ENCODE measurements around the gene NFKBIE.

The NFKBIE gene

GRCh38 chr6:44219815-44220784 lies 45.3 kb downstream of the NFKBIE start:
- Histone ChIP-seq H3K4me3 (ENCODE audit: low read length) (peak overlapping the region; percentile 25), H3K9ac (ENCODE audit: low read length) (peak overlapping the region; percentile 24), H3K27ac (ENCODE audit: low read length) (no peak overlapping the region), H3K4me1 (ENCODE audit: control insufficient read depth, low read depth, low read length) (peaks cover 52% of the 10 kb centered on the region), H3K9me3 (ENCODE audit: control insufficient read depth, low read depth, low read length) (no peaks in the 10 kb centered on the region), H3K36me3 (ENCODE audit: control insufficient read depth, low read depth, low read length) (no peaks in the 10 kb centered on the region), H3K27me3 (ENCODE audit: control insufficient read depth, insufficient read depth, low read length) (no peaks in the 10 kb centered on the region)

GRCh38 chr6:44219053-44219814 lies 46.1 kb downstream of the NFKBIE start:
- Histone ChIP-seq H3K27ac (ENCODE audit: low read length) (peak overlapping the region; percentile 91), H3K9me3 (ENCODE audit: control insufficient read depth, low read depth, low read length) (no peaks in the 10 kb centered on the region), H3K9ac (ENCODE audit: low read length) (peak overlapping the region; percentile 80), H3K27me3 (ENCODE audit: control insufficient read depth, insufficient read depth, low read length) (no peaks in the 10 kb centered on the region), H3K36me3 (ENCODE audit: control insufficient read depth, low read depth, low read length) (no peaks in the 10 kb centered on the region), H3K4me3 (ENCODE audit: low read length) (peak overlapping the region; percentile 62), H3K4me1 (ENCODE audit: control insufficient read depth, low read depth, low read length) (peaks cover 46% of the 10 kb centered on the region)

- H3K27me3 ChIP-seq (ENCODE audit: control insufficient read depth, insufficient read depth, low read length), result no peaks in the 10 kb centered on the region
- H3K27ac ChIP-seq (ENCODE audit: low read length), result no peak overlapping the region
- H3K9ac ChIP-seq (ENCODE audit: low read length), result no peak overlapping the region
- H3K9me3 ChIP-seq (ENCODE audit: control insufficient read depth, low read depth, low read length), result no peaks in the 10 kb centered on the region
- peak overlapping the region; percentile 62 for H3K4me3 ChIP-seq (ENCODE audit: low read length)
- H3K4me1 ChIP-seq (ENCODE audit: control insufficient read depth, low read depth, low read length), result peaks cover 40% of the 10 kb centered on the region
- no peaks in the 10 kb centered on the region for H3K36me3 ChIP-seq (ENCODE audit: control insufficient read depth, low read depth, low read length)
These were observed 47.8 kb downstream of the NFKBIE start for GRCh38 chr6:44217332-44218143.

GRCh38 chr6:44216677-44217331 lies 48.5 kb downstream of the NFKBIE start, which contains the start of gene MYMX:
MYMX (plus strand) TSS chr6:44216926; CDS start chr6:44217472, 546 bp downstream.
- Histone ChIP-seq H3K4me1 (ENCODE audit: control insufficient read depth, low read depth, low read length) (peaks cover 35% of the 10 kb centered on the region), H3K9me3 (ENCODE audit: control insufficient read depth, low read depth, low read length) (no peaks in the 10 kb centered on the region), H3K4me3 (ENCODE audit: low read length) (peak within 1 kb of the TSS; percentile 62), H3K36me3 (ENCODE audit: control insufficient read depth, low read depth, low read length) (no peaks in the 10 kb centered on the region), H3K27me3 (ENCODE audit: control insufficient read depth, insufficient read depth, low read length) (no peaks in the 10 kb centered on the region), H3K27ac (ENCODE audit: low read length) (no peak within 1 kb of the TSS), H3K9ac (ENCODE audit: low read length) (no peak within 1 kb of the TSS)

DNA sequence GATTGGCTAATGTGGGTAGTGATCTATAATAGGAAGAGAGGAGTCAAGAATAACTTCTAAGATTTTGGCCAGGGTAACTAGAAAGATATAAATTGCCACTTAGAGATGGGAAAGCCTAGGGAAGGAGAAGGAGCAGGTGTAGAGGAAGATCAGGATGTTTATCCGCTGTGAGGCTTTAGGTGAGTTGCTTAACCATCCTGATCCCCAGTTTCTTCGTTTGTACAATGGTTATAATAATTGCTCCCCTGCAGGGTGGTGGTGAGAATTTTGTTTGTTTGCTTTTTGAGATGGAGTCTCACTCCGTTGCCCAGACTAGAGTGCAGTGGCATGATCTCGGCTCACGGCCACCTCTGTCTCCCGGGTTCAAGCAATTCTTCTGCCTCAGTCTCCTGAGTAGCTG lies 51.0 kb downstream of the NFKBIE start:
- no peak overlapping the region for H3K4me3 ChIP-seq (ENCODE audit: low read length)
- H3K27me3 ChIP-seq (ENCODE audit: control insufficient read depth, insufficient read depth, low read length), result no peaks in the 10 kb centered on the region
- no peaks in the 10 kb centered on the region for H3K36me3 ChIP-seq (ENCODE audit: control insufficient read depth, low read depth, low read length)
- H3K27ac ChIP-seq (ENCODE audit: low read length), result no peak overlapping the region
- H3K9me3 ChIP-seq (ENCODE audit: control insufficient read depth, low read depth, low read length), result no peaks in the 10 kb centered on the region
- H3K4me1 ChIP-seq (ENCODE audit: control insufficient read depth, low read depth, low read length), result peaks cover 27% of the 10 kb centered on the region
- H3K9ac ChIP-seq (ENCODE audit: low read length), result no peak overlapping the region

- H3K27me3 ChIP-seq (ENCODE audit: control insufficient read depth, insufficient read depth, low read length), result no peaks in the 10 kb centered on the region
- H3K4me1 ChIP-seq (ENCODE audit: control insufficient read depth, low read depth, low read length), result peaks cover 10% of the 10 kb centered on the region
- H3K27ac ChIP-seq (ENCODE audit: low read length), result no peak overlapping the region
- no peak overlapping the region for H3K9ac ChIP-seq (ENCODE audit: low read length)
- H3K36me3 ChIP-seq (ENCODE audit: control insufficient read depth, low read depth, low read length), result no peaks in the 10 kb centered on the region
- H3K4me3 ChIP-seq (ENCODE audit: low read length), result no peak overlapping the region
- H3K9me3 ChIP-seq (ENCODE audit: control insufficient read depth, low read depth, low read length), result no peaks in the 10 kb centered on the region
These were observed 54.1 kb downstream of the NFKBIE start for GRCh38 chr6:44211284-44211683.
